HepG2 (cell line): ENCODE results near the gene SRPK3. TPM values are rescaled to one million over a fixed set of nuclear protein-coding genes. Genes with fewer than 3 reads are reported as not detected.

Source experiments
- ATAC-seq: fragments of 200-7000 bp; cut with Tn5 transposase; 3 replicates; pipeline ENCODE4 v1.9.1; 2020; ENCODE audit warnings: mild to moderate bottlenecking, moderate library complexity
- BruUV-seq: library from RNA; stranded (reverse); fragments of 400-500 nt; replicated peaks from 2 replicates; lab custom pipeline; 2021; lab: Mats Ljungman, UMichigan
- CTCF ChIA-PET: fragments of 300-600 bp; formaldehyde crosslinking; extraction: SDS; loops from one replicate; lab custom pipeline; 2021; ENCODE audit warnings: low total read pairs, inconsistent platforms, low intra/inter-chr PET ratio; lab: Yijun Ruan, JAX
- POLR2A ChIA-PET: fragments of 350-600 bp; sonication (Branson Sonifier 250); formaldehyde crosslinking; loops from one replicate; lab custom pipeline; 2020; ENCODE audit warnings: antibody characterized with exemption, inconsistent platforms; lab: Yijun Ruan, JAX
- DNase-seq: peaks from one replicate; pipeline ENCODE4 v3.0.0-alpha.2; 2015; ENCODE audit warnings: low spot score
- FAIRE-seq: peaks from 3 replicates; lab custom pipeline; 2011; peaks lifted over from hg19 to GRCh38; lab: Jason Lieb, UNC
- H2AFZ ChIP-seq: one replicate; pipeline ENCODE4 v1.6.1; 2011; ENCODE audit warnings: low read length, inconsistent platforms
- H3K27ac ChIP-seq: fragments of 300-600 bp; 3 replicates; pipeline ENCODE4 v1.8.0; 2011; ENCODE audit warnings: mixed run types, mild to moderate bottlenecking, mixed read lengths, low read length, inconsistent platforms; ENCODE audit not compliant: insufficient read depth; ENCODE audit errors: extremely low read length
- H3K27me3 ChIP-seq, 2 experiments: fragments of 200-600 bp in 1 of 2; 2 replicates in 1 of 2; 3 replicates in 1 of 2; pipeline versions ENCODE4 v1.6.0 to v1.8.0; 2011; ENCODE audit warnings: low read length in 2 of 2, mild to moderate bottlenecking in 2 of 2, moderate library complexity in 2 of 2, inconsistent platforms in 1 of 2; ENCODE audit not compliant: insufficient read depth in 2 of 2, control insufficient read depth in 1 of 2
- H3K36me3 ChIP-seq, 2 experiments: fragments of 200-600 bp in 1 of 2; replicated peaks in 1 of 2; 2 replicates in 1 of 2; 3 replicates in 1 of 2; pipeline versions ENCODE4 v1.5.1 to v1.8.0; 2011; ENCODE audit warnings: low read length in 2 of 2, inconsistent platforms in 1 of 2; ENCODE audit not compliant: insufficient read depth in 2 of 2, control insufficient read depth in 1 of 2
- H3K4me1 ChIP-seq: 2 replicates; pipeline ENCODE4 v1.5.1; 2012; ENCODE audit warnings: low read length, inconsistent platforms; ENCODE audit not compliant: insufficient read depth
- H3K4me2 ChIP-seq: 2 replicates; pipeline ENCODE4 v1.6.0; 2011; ENCODE audit warnings: low read depth, low read length, inconsistent platforms
- H3K4me3 ChIP-seq, 3 experiments: fragments of 200-600 bp in 1 of 3; sonication (generic), shearing (Covaris generic) in 1 of 3; replicated peaks in 1 of 3; 2 replicates each; pipeline ENCODE4 v1.5.1; 2011 to 2016; ENCODE audit warnings: low read length in 3 of 3, inconsistent platforms in 2 of 3, low read depth in 2 of 3, mild to moderate bottlenecking in 2 of 3, control low read depth in 1 of 3, mixed read lengths in 1 of 3; ENCODE audit not compliant: insufficient read depth in 1 of 3
- H3K79me2 ChIP-seq: one replicate; pipeline ENCODE4 v1.6.1; 2011; ENCODE audit warnings: low read length, inconsistent platforms; ENCODE audit not compliant: insufficient read depth
- H3K9ac ChIP-seq: 2 replicates; pipeline ENCODE4 v1.6.0; 2011; ENCODE audit warnings: mild to moderate bottlenecking, low read depth, low read length, inconsistent platforms; ENCODE audit not compliant: insufficient read depth
- H3K9me3 ChIP-seq: 2 replicates; pipeline ENCODE4 v1.5.1; 2012; ENCODE audit warnings: mild to moderate bottlenecking, low read length
- H4K20me1 ChIP-seq: 2 replicates; pipeline ENCODE4 v1.6.0; 2011; ENCODE audit warnings: inconsistent platforms, mild to moderate bottlenecking, low read length, moderate library complexity; ENCODE audit not compliant: insufficient read depth
- BCL6 ChIP-seq: IDR thresholded peaks from 2 replicates; pipeline ENCODE4 v1.6.1; 2016; ENCODE audit warnings: missing genetic modification reagents, missing compliant biosample characterization
- CEBPB ChIP-seq: IDR thresholded peaks from 2 replicates; pipeline ENCODE4 v1.6.1; 2011; ENCODE audit warnings: low read depth, low read length, improper control_type of control experiment, borderline replicate concordance
- CEBPG ChIP-seq: IDR thresholded peaks from 2 replicates; pipeline ENCODE4 v1.6.1; 2016
- ETV5 ChIP-seq: IDR thresholded peaks from 2 replicates; pipeline ENCODE4 v1.6.1; 2018; ENCODE audit warnings: missing biosample characterization, missing genetic modification reagents, inconsistent platforms, borderline replicate concordance
- EZH2 ChIP-seq: conservative IDR thresholded peaks from 2 replicates; pipeline ENCODE4 v1.6.1; 2012; ENCODE audit warnings: mild to moderate bottlenecking, low read depth, low read length, moderate library complexity
- GABPB1 ChIP-seq: IDR thresholded peaks from 2 replicates; pipeline ENCODE4 v1.6.1; 2016; ENCODE audit warnings: mild to moderate bottlenecking, missing genetic modification reagents, moderate library complexity, missing compliant biosample characterization
- HDAC1 ChIP-seq: sonication (generic); formaldehyde crosslinking; IDR thresholded peaks from 2 replicates; pipeline ENCODE4 v1.5.1; 2020; ENCODE audit warnings: mild to moderate bottlenecking, missing genetic modification reagents
- LCORL ChIP-seq, 2 experiments: fragments of 450-650 bp in 1 of 2; sonication (generic) in 1 of 2; formaldehyde crosslinking in 1 of 2; IDR thresholded peaks; 2 replicates each; pipeline versions ENCODE4 v1.5.0 to v1.6.1; 2017 to 2020; ENCODE audit warnings: antibody characterized with exemption in 1 of 2, missing genetic modification reagents in 1 of 2
- MZF1 ChIP-seq: sonication (generic); formaldehyde crosslinking; IDR thresholded peaks from 2 replicates; pipeline ENCODE4 v1.8.1; 2023; ENCODE audit warnings: mild to moderate bottlenecking, missing genetic modification reagents, borderline replicate concordance
- NR2C2 ChIP-seq: sonication (generic); formaldehyde crosslinking; IDR thresholded peaks from 2 replicates; pipeline ENCODE4 v1.4.0; 2020; ENCODE audit warnings: missing genetic modification reagents, mild to moderate bottlenecking, moderate library complexity, borderline replicate concordance
- NR2F1 ChIP-seq, 2 experiments: fragments of 450-650 bp in 1 of 2; formaldehyde crosslinking in 1 of 2; IDR thresholded peaks; 2 replicates each; pipeline versions ENCODE4 v1.5.0 to v1.6.1; 2016 to 2020; ENCODE audit warnings: mild to moderate bottlenecking in 1 of 2, missing compliant biosample characterization in 1 of 2, missing genetic modification reagents in 1 of 2, moderate library complexity in 1 of 2
- NR2F6 ChIP-seq, 2 experiments: IDR thresholded peaks; 2 replicates each; pipeline ENCODE4 v1.6.1; 2016; ENCODE audit warnings: antibody characterized with exemption in 1 of 2, mild to moderate bottlenecking in 1 of 2
- PAWR ChIP-seq: sonication (generic); formaldehyde crosslinking; IDR thresholded peaks from 2 replicates; pipeline ENCODE4 v1.4.0; 2020; ENCODE audit warnings: missing genetic modification reagents, mild to moderate bottlenecking, borderline replicate concordance
- PTBP1 ChIP-seq: fragments of 200-400 bp; formaldehyde crosslinking; IDR thresholded peaks from 2 replicates; pipeline ENCODE4 v1.6.1; 2018; ENCODE audit warnings: low read length, low read depth; ENCODE audit not compliant: poor library complexity, severe bottlenecking
- SAP130 ChIP-seq: IDR thresholded peaks from 2 replicates; pipeline ENCODE4 v1.6.1; 2016; ENCODE audit warnings: low read depth
- SIX1 ChIP-seq: sonication (generic); formaldehyde crosslinking; IDR thresholded peaks from 2 replicates; pipeline ENCODE4 v1.4.0; 2020; ENCODE audit warnings: missing genetic modification reagents, borderline replicate concordance
- SP140L ChIP-seq: sonication (generic); formaldehyde crosslinking; IDR thresholded peaks from 2 replicates; pipeline ENCODE4 v1.4.0; 2020; ENCODE audit warnings: missing genetic modification reagents, borderline replicate concordance
- SP2 ChIP-seq: sonication (generic); formaldehyde crosslinking; IDR thresholded peaks from 2 replicates; pipeline ENCODE4 v1.5.1; 2020; ENCODE audit warnings: mild to moderate bottlenecking, missing genetic modification reagents
- ZFP82 ChIP-seq: sonication (generic); formaldehyde crosslinking; IDR thresholded peaks from 2 replicates; pipeline ENCODE4 v1.5.1; 2020; ENCODE audit warnings: mild to moderate bottlenecking, missing genetic modification reagents, borderline replicate concordance
- ZMYM2 ChIP-seq: sonication (generic); formaldehyde crosslinking; IDR thresholded peaks from 2 replicates; pipeline ENCODE4 v1.8.0; 2022; ENCODE audit warnings: mild to moderate bottlenecking, missing genetic modification reagents
- WGBS: methylation state at CpG from one replicate; pipeline ENCODE4 v1.1.6; 2017; ENCODE audit warnings: low lambda C conversion rate; 5-methylcytosine and 5-hydroxymethylcytosine counted together
- in situ Hi-C: cut with HindIII; loops from 2 replicates; pipeline ENCODE4 v1.10.0; 2017; ENCODE audit warnings: low pct_unique_long_range_greater_than_20kb; ENCODE audit not compliant: extremely low pct_ligation_motif_present
- intact Hi-C: fragments of 100-400 bp; cut with micrococcal nuclease; formaldehyde crosslinking; loops from one replicate; pipeline ENCODE4 v1.10.0; 2022; ENCODE audit not compliant: unreplicated experiment
- polyA plus RNA-seq, 8 experiments: library from polyadenylated mRNA; depleted of rRNA in 3 of 8; stranded (reverse) in 7 of 8; unstranded in 1 of 8; fragments of >200 nt; fragmentation: Illumina TruSeq in 4 of 8; extraction: Trizol in 4 of 8; gene quantifications; 2 replicates each; pipeline versions ENCODE4 v1.2.1 to v1.2.3, GENCODE V29; 2011 to 2016; ENCODE audit warnings: low read depth in 4 of 8, missing spikeins in 1 of 8, mixed read lengths in 1 of 8; ENCODE audit not compliant: insufficient read depth in 1 of 8
- total RNA-seq, 5 experiments: library from RNA; depleted of rRNA; stranded (reverse); fragments of >200 nt; fragmentation: Illumina TruSeq; extraction: Trizol; gene quantifications; 2 replicates each; pipeline ENCODE4 v1.2.3, GENCODE V29; 2016; ENCODE audit warnings: low read depth in 1 of 5
- TF ChIP-seq, protein P1 (sequence below): sonication (generic); formaldehyde crosslinking; IDR thresholded peaks from 2 replicates; pipeline ENCODE4 v1.4.0; 2020; ENCODE audit warnings: mild to moderate bottlenecking, missing genetic modification reagents
- TF ChIP-seq, protein P2 (sequence below): sonication (generic); formaldehyde crosslinking; IDR thresholded peaks from 2 replicates; pipeline ENCODE4 v1.4.0; 2020; ENCODE audit warnings: missing genetic modification reagents, borderline replicate concordance

Gene SRPK3
- total and polyA plus RNA-seq, 2 of the 13 experiments (the other 11 are each of a cell fraction or from before 2014, with no cell fraction given), result 0.22 to 0.30 TPM

GRCh38 chrX:153750127-153750774 lies 30.6 kb upstream of the SRPK3 start:
- Histone ChIP-seq H3K4me2 (peak overlapping the region; percentile 42), H3K4me1 (peaks cover 13% of the 10 kb centered on the region), H3K36me3 (no peaks in the 10 kb centered on the region), H3K9me3 (no peaks in the 10 kb centered on the region), H3K9ac (no peak overlapping the region), H4K20me1 (no peaks in the 10 kb centered on the region), H3K27ac (no peak overlapping the region), H3K27me3 (no peaks in the 10 kb centered on the region), H3K4me3 (no peak overlapping the region), H3K79me2 (no peaks in the 10 kb centered on the region), H2AFZ (no peak overlapping the region)
- ChIA-PET POLR2A (no interaction called here), CTCF (no interaction called here)
- intact Hi-C loops (no loop called here), in situ Hi-C loops (no loop called here)
- ATAC-seq, result peak; percentile 62
- DNase-seq, result peak; percentile 35
- BruUV-seq, result no TSS peak
- WGBS, result 27% methylated on average over 3 of the region's 12 CpGs
- FAIRE-seq, result peak; percentile 21
- TF ChIP-seq MZF1 (CRISPR knock-in tag), result no peak
- peak; percentile 24; the same call in 1 of the 2 replicates for TF ChIP-seq SIX1 (CRISPR knock-in tag)
- TF ChIP-seq ZMYM2, result no peak
- TF ChIP-seq, protein P1, sequence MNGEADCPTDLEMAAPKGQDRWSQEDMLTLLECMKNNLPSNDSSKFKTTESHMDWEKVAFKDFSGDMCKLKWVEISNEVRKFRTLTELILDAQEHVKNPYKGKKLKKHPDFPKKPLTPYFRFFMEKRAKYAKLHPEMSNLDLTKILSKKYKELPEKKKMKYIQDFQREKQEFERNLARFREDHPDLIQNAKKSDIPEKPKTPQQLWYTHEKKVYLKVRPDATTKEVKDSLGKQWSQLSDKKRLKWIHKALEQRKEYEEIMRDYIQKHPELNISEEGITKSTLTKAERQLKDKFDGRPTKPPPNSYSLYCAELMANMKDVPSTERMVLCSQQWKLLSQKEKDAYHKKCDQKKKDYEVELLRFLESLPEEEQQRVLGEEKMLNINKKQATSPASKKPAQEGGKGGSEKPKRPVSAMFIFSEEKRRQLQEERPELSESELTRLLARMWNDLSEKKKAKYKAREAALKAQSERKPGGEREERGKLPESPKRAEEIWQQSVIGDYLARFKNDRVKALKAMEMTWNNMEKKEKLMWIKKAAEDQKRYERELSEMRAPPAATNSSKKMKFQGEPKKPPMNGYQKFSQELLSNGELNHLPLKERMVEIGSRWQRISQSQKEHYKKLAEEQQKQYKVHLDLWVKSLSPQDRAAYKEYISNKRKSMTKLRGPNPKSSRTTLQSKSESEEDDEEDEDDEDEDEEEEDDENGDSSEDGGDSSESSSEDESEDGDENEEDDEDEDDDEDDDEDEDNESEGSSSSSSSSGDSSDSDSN (CRISPR knock-in tag), result no peak
- no peak for TF ChIP-seq EZH2
- no peak for TF ChIP-seq LCORL (IDR thresholded peaks at IDR 0.05)
- no peak for TF ChIP-seq LCORL (CRISPR knock-in tag; IDR thresholded peaks at IDR 0.05)
- TF ChIP-seq SAP130 (CRISPR knock-in tag), result peak; percentile 24; the same call in 1 of the 2 replicates
- no peak for TF ChIP-seq ZFP82 (CRISPR knock-in tag)
- peak; percentile 45; the same call in 1 of the 2 replicates for TF ChIP-seq BCL6 (CRISPR knock-in tag)
- TF ChIP-seq ETV5 (CRISPR knock-in tag), result peak; percentile 25; the same call in 1 of the 2 replicates
- no peak for TF ChIP-seq NR2F6 (IDR thresholded peaks at IDR 0.05)
- peak; percentile 70 for TF ChIP-seq NR2F6 (CRISPR knock-in tag; IDR thresholded peaks at IDR 0.05)
- TF ChIP-seq SP2 (CRISPR knock-in tag), result no peak
- peak; percentile 27; the same call in 1 of the 2 replicates for TF ChIP-seq CEBPB
- TF ChIP-seq, protein P2, sequence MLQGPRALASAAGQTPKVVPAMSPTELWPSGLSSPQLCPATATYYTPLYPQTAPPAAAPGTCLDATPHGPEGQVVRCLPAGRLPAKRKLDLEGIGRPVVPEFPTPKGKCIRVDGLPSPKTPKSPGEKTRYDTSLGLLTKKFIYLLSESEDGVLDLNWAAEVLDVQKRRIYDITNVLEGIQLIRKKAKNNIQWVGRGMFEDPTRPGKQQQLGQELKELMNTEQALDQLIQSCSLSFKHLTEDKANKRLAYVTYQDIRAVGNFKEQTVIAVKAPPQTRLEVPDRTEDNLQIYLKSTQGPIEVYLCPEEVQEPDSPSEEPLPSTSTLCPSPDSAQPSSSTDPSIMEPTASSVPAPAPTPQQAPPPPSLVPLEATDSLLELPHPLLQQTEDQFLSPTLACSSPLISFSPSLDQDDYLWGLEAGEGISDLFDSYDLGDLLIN, result no peak
- peak; percentile 86 for TF ChIP-seq NR2C2
- TF ChIP-seq SP140L (CRISPR knock-in tag), result no peak
- no peak for TF ChIP-seq HDAC1 (CRISPR knock-in tag)
- peak; percentile 37; the same call in 1 of the 2 replicates for TF ChIP-seq GABPB1 (CRISPR knock-in tag)
- TF ChIP-seq PTBP1, result no peak
- 0 out of 2 replicates have a peak, but pooled peaks have one; percentile 35 for TF ChIP-seq CEBPG (CRISPR knock-in tag)
- no peak for TF ChIP-seq PAWR (CRISPR knock-in tag)
- peak; percentile 28 to 53; a peak in 2 of 4 replicates for TF ChIP-seq NR2F1 (CRISPR knock-in tag; IDR thresholded peaks at IDR 0.05)
